Stimulated activated naive CD8-positive, alpha-beta T cell treated with anti-CD3 and anti-CD28 coated beads, Interleukin-15, amount 100 ng/mL, for 72 hours (primary cell): Measurements from ENCODE around the gene HTR2B.
"Not testable (repeated sequence)": the region's sequence is repeated elsewhere in the genome, so short reads cannot be mapped to it uniquely, and the experiment has no call there.

Experiments used
- ATAC-seq: fragments of 150-1000 bp; cut with Tn5 transposase; 2 replicates; pipeline ENCODE4 v1.10.0; 2021; ENCODE audit warnings: mild to moderate bottlenecking, moderate library complexity
- DNase-seq, 2 donors: peaks; one replicate each; pipeline ENCODE4 v3.0.0; 2021 to 2022
- H3K27ac Mint-ChIP-seq, 2 donors: one replicate each; pipeline ENCODE4 v1.8.0; 2022; ENCODE audit warnings: mild to moderate bottlenecking in 2 of 2, mixed read lengths in 2 of 2, moderate library complexity in 2 of 2
- H3K27me3 Mint-ChIP-seq: one replicate; pipeline ENCODE4 v1.8.0; 2022; ENCODE audit warnings: mixed read lengths
- H3K4me1 Mint-ChIP-seq: one replicate; pipeline ENCODE4 v1.8.0; 2022; ENCODE audit warnings: mild to moderate bottlenecking, mixed read lengths
- H3K4me3 Mint-ChIP-seq, 2 donors: one replicate each; pipeline ENCODE4 v1.8.0; 2022; ENCODE audit warnings: mild to moderate bottlenecking in 2 of 2, mixed read lengths in 2 of 2, moderate library complexity in 1 of 2
- H3K9me3 Mint-ChIP-seq, 2 donors: one replicate each; pipeline ENCODE4 v1.8.0; 2022; ENCODE audit warnings: mixed read lengths in 2 of 2

HTR2B gene

GRCh38 chr2:231146665-231147064 lies 21.8 kb upstream of the HTR2B start:
- H3K4me3 Mint-ChIP-seq = no peak overlapping the region
- no peaks in the 10 kb centered on the region for H3K27me3 Mint-ChIP-seq
- no peaks in the 10 kb centered on the region for H3K9me3 Mint-ChIP-seq
- no peak for ATAC-seq
- no peak overlapping the region for H3K27ac Mint-ChIP-seq
- H3K4me1 Mint-ChIP-seq = no peaks in the 10 kb centered on the region
- DNase-seq = no peak

- ATAC-seq = no peak
- Mint-ChIP-seq H3K4me1 (no peaks in the 10 kb centered on the region), H3K27ac (no peak overlapping the region), H3K27me3 (no peaks in the 10 kb centered on the region), H3K4me3 (no peak overlapping the region), H3K9me3 (no peaks in the 10 kb centered on the region)
- no peak for DNase-seq
Observed at GRCh38 chr2:231144896-231145295, 20.1 kb upstream of the HTR2B start.

GRCh38 chr2:231140808-231141207 lies 16.0 kb upstream of the HTR2B start:
- H3K4me1 Mint-ChIP-seq, DNase-seq, H3K27ac Mint-ChIP-seq, H3K9me3 Mint-ChIP-seq, H3K27me3 Mint-ChIP-seq, H3K4me3 Mint-ChIP-seq, ATAC-seq: not testable (repeated sequence)

GRCh38 chr2:231139796-231140195 lies 15.0 kb upstream of the HTR2B start:
- DNase-seq = no peak
- Mint-ChIP-seq H3K4me3 (no peak overlapping the region), H3K9me3 (no peaks in the 10 kb centered on the region), H3K27me3 (no peaks in the 10 kb centered on the region), H3K4me1 (no peaks in the 10 kb centered on the region), H3K27ac (no peak overlapping the region)
- ATAC-seq = no peak

GRCh38 chr2:231138699-231139098 lies 13.9 kb upstream of the HTR2B start:
- H3K27me3 Mint-ChIP-seq = no peaks in the 10 kb centered on the region
- H3K9me3 Mint-ChIP-seq = no peaks in the 10 kb centered on the region
- no peak overlapping the region for H3K4me3 Mint-ChIP-seq
- no peaks in the 10 kb centered on the region for H3K4me1 Mint-ChIP-seq
- ATAC-seq = no peak
- DNase-seq = no peak
- no peak overlapping the region for H3K27ac Mint-ChIP-seq

- ATAC-seq (no peak), DNase-seq (no peak)
- H3K27ac Mint-ChIP-seq = no peak overlapping the region
- H3K4me1 Mint-ChIP-seq = peaks cover 6% of the 10 kb centered on the region
- H3K4me3 Mint-ChIP-seq = no peak overlapping the region
- no peaks in the 10 kb centered on the region for H3K9me3 Mint-ChIP-seq
- no peaks in the 10 kb centered on the region for H3K27me3 Mint-ChIP-seq
Observed at GRCh38 chr2:231134910-231135655, 10.2 kb upstream of the HTR2B start.

GRCh38 chr2:231133365-231134099 lies 8.7 kb upstream of the HTR2B start:
- Mint-ChIP-seq H3K27ac (no peak overlapping the region), H3K9me3 (no peaks in the 10 kb centered on the region), H3K4me3 (no peak overlapping the region), H3K27me3 (no peaks in the 10 kb centered on the region), H3K4me1 (peaks cover 6% of the 10 kb centered on the region)
- no peak for ATAC-seq
- DNase-seq = no peak

- peaks cover 6% of the 10 kb centered on the region for H3K4me1 Mint-ChIP-seq
- no peak overlapping the region for H3K27ac Mint-ChIP-seq
- no peak overlapping the region for H3K4me3 Mint-ChIP-seq
- no peaks in the 10 kb centered on the region for H3K27me3 Mint-ChIP-seq
- no peaks in the 10 kb centered on the region for H3K9me3 Mint-ChIP-seq
- no peak for ATAC-seq
- no peak for DNase-seq
Observed at GRCh38 chr2:231132129-231132528, 7.3 kb upstream of the HTR2B start.

GRCh38 chr2:231130336-231131056 lies 5.7 kb upstream of the HTR2B start:
- DNase-seq (no peak), ATAC-seq (no peak)
- peaks cover 6% of the 10 kb centered on the region for H3K4me1 Mint-ChIP-seq
- H3K4me3 Mint-ChIP-seq = no peak overlapping the region
- no peaks in the 10 kb centered on the region for H3K27me3 Mint-ChIP-seq
- H3K27ac Mint-ChIP-seq = no peak overlapping the region
- H3K9me3 Mint-ChIP-seq = no peaks in the 10 kb centered on the region

- Mint-ChIP-seq H3K27me3 (no peaks in the 10 kb centered on the region), H3K4me3 (no peak overlapping the region), H3K27ac (no peak overlapping the region), H3K9me3 (no peaks in the 10 kb centered on the region), H3K4me1 (peaks cover 16% of the 10 kb centered on the region)
- no peak for DNase-seq
- no peak for ATAC-seq
Observed at GRCh38 chr2:231129216-231129615, 4.4 kb upstream of the HTR2B start.

- Mint-ChIP-seq H3K9me3 (no peaks in the 10 kb centered on the region), H3K27me3 (no peaks in the 10 kb centered on the region), H3K4me3 (no peak overlapping the region), H3K27ac (no peak overlapping the region), H3K4me1 (peaks cover 22% of the 10 kb centered on the region)
- DNase-seq = no peak
- no peak for ATAC-seq
Observed at GRCh38 chr2:231128541-231128940, 3.7 kb upstream of the HTR2B start.

- ATAC-seq = no peak
- H3K9me3 Mint-ChIP-seq = no peaks in the 10 kb centered on the region
Observed at GRCh38 chr2:231127936-231128335, 3.1 kb upstream of the HTR2B start.

GRCh38 chr2:231127480-231127879 lies 2.6 kb upstream of the HTR2B start:
- Mint-ChIP-seq H3K4me1 (peaks cover 20% of the 10 kb centered on the region), H3K27me3 (no peaks in the 10 kb centered on the region), H3K4me3 (no peak overlapping the region), H3K9me3 (no peaks in the 10 kb centered on the region), H3K27ac (no peak overlapping the region)
- no peak for ATAC-seq
- no peak for DNase-seq

More at GRCh38 chr2:231127936-231128335, 3.1 kb upstream of the HTR2B start:
- Mint-ChIP-seq H3K27ac (no peak overlapping the region), H3K4me1 (peaks cover 24% of the 10 kb centered on the region), H3K4me3 (no peak overlapping the region), H3K27me3 (no peaks in the 10 kb centered on the region)
- no peak for DNase-seq

GRCh38 chr2:231126123-231126522 lies 1.3 kb upstream of the HTR2B start:
- peaks cover 19% of the 10 kb centered on the region for H3K4me1 Mint-ChIP-seq
- no peak overlapping the region for H3K4me3 Mint-ChIP-seq
- no peaks in the 10 kb centered on the region for H3K27me3 Mint-ChIP-seq
- H3K9me3 Mint-ChIP-seq = no peaks in the 10 kb centered on the region
- ATAC-seq = no peak
- no peak for DNase-seq
- H3K27ac Mint-ChIP-seq = no peak overlapping the region

- Mint-ChIP-seq H3K27me3 (no peaks in the 10 kb centered on the region), H3K27ac (peak overlapping the region in 1 of 2 donors; percentile 57), H3K4me3 (no peak overlapping the region), H3K9me3 (no peaks in the 10 kb centered on the region), H3K4me1 (peaks cover 19% of the 10 kb centered on the region)
- DNase-seq = no peak
- no peak for ATAC-seq
Observed at GRCh38 chr2:231123362-231123898, 1.4 kb downstream of the HTR2B start.

- H3K4me3 Mint-ChIP-seq = no peak overlapping the region
- H3K9me3 Mint-ChIP-seq = no peaks in the 10 kb centered on the region
- no peak overlapping the region for H3K27ac Mint-ChIP-seq
- ATAC-seq (no peak), DNase-seq (no peak)
- H3K4me1 Mint-ChIP-seq = peaks cover 3% of the 10 kb centered on the region
- no peaks in the 10 kb centered on the region for H3K27me3 Mint-ChIP-seq
Observed at GRCh38 chr2:231118614-231118942, 6.3 kb downstream of the HTR2B start.
